Measurements from ENCODE around the gene NPHP3.

DNA sequence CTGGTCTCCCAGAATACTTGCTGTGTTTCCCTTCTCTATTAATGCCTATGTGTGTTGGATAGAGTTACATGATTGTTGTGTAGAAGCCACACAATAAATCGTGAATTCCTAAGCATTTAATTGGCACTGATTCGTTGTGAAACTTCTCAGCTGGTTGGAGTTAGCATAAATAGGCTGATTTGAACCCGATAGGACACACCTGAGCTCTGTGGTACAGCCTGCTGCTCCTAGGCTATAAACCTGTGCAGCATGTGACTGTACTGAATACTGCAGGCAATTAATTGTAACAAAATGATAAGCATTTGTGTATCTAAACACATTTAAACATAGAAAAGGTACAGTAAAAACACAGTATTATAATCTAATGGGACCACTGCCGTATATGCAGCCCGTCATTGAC lies 67.5 kb downstream of the NPHP3 start:
- TF ChIP-seq POLR2A (IDR thresholded peaks at IDR 0.05; ENCODE audit: low read depth, low read length): no peak
- no peak for TF ChIP-seq RFX5 (IDR thresholded peaks at IDR 0.05; ENCODE audit: low read depth, low read length)
- TF ChIP-seq, protein P1, sequence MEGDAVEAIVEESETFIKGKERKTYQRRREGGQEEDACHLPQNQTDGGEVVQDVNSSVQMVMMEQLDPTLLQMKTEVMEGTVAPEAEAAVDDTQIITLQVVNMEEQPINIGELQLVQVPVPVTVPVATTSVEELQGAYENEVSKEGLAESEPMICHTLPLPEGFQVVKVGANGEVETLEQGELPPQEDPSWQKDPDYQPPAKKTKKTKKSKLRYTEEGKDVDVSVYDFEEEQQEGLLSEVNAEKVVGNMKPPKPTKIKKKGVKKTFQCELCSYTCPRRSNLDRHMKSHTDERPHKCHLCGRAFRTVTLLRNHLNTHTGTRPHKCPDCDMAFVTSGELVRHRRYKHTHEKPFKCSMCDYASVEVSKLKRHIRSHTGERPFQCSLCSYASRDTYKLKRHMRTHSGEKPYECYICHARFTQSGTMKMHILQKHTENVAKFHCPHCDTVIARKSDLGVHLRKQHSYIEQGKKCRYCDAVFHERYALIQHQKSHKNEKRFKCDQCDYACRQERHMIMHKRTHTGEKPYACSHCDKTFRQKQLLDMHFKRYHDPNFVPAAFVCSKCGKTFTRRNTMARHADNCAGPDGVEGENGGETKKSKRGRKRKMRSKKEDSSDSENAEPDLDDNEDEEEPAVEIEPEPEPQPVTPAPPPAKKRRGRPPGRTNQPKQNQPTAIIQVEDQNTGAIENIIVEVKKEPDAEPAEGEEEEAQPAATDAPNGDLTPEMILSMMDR (conservative IDR thresholded peaks at IDR 0.05; ENCODE audit: low read depth, low read length): no peak
